Measurements from ENCODE around the gene OPHN1. TPM values are rescaled to one million over a fixed set of nuclear protein-coding genes. Genes with fewer than 3 reads are reported as not detected.

Gene OPHN1
- total and polyA plus RNA-seq, 2 experiments from 2014 or later = 2.2 to 3.8 TPM

GRCh38 chrX:68199062-68199848 is 234.0 kb downstream of the OPHN1 start:
- H3K4me3 ChIP-seq = no peak overlapping the region

More at GRCh38 chrX:68199062-68199848, 234.0 kb downstream of the OPHN1 start:
- Mint-ChIP-seq H3K9me3 (no peaks in the 10 kb centered on the region), H3K4me1 (peaks cover 6% of the 10 kb centered on the region; the same call in 1 of the 3 replicates), H3K4me3 (no peak overlapping the region), H3K27ac (no peak overlapping the region), H3K36me3 (ENCODE audit: low read depth) (no peaks in the 10 kb centered on the region; the same call in 2 of the 3 replicates), H3K27me3 (ENCODE audit: insufficient read depth, low read depth, poor library complexity) (no peaks in the 10 kb centered on the region)
- no peak overlapping the region for H3K4me2 ChIP-seq
- H3K4me1 ChIP-seq (ENCODE audit: insufficient read depth) = 0 out of 2 replicates have a peak, but pooled peaks cover 4% of the 10 kb centered on the region
- H3F3A ChIP-seq (replicated peaks; ENCODE audit: low read depth) = no peaks in the 10 kb centered on the region
- no peak overlapping the region for H2AFZ ChIP-seq
- H3K27me3 ChIP-seq (ENCODE audit: insufficient read depth) = no peaks in the 10 kb centered on the region
- TF ChIP-seq EZH2 (IDR thresholded peaks at IDR 0.05; ENCODE audit: low read depth, unreplicated experiment) = no peak
- TF ChIP-seq, protein P1, sequence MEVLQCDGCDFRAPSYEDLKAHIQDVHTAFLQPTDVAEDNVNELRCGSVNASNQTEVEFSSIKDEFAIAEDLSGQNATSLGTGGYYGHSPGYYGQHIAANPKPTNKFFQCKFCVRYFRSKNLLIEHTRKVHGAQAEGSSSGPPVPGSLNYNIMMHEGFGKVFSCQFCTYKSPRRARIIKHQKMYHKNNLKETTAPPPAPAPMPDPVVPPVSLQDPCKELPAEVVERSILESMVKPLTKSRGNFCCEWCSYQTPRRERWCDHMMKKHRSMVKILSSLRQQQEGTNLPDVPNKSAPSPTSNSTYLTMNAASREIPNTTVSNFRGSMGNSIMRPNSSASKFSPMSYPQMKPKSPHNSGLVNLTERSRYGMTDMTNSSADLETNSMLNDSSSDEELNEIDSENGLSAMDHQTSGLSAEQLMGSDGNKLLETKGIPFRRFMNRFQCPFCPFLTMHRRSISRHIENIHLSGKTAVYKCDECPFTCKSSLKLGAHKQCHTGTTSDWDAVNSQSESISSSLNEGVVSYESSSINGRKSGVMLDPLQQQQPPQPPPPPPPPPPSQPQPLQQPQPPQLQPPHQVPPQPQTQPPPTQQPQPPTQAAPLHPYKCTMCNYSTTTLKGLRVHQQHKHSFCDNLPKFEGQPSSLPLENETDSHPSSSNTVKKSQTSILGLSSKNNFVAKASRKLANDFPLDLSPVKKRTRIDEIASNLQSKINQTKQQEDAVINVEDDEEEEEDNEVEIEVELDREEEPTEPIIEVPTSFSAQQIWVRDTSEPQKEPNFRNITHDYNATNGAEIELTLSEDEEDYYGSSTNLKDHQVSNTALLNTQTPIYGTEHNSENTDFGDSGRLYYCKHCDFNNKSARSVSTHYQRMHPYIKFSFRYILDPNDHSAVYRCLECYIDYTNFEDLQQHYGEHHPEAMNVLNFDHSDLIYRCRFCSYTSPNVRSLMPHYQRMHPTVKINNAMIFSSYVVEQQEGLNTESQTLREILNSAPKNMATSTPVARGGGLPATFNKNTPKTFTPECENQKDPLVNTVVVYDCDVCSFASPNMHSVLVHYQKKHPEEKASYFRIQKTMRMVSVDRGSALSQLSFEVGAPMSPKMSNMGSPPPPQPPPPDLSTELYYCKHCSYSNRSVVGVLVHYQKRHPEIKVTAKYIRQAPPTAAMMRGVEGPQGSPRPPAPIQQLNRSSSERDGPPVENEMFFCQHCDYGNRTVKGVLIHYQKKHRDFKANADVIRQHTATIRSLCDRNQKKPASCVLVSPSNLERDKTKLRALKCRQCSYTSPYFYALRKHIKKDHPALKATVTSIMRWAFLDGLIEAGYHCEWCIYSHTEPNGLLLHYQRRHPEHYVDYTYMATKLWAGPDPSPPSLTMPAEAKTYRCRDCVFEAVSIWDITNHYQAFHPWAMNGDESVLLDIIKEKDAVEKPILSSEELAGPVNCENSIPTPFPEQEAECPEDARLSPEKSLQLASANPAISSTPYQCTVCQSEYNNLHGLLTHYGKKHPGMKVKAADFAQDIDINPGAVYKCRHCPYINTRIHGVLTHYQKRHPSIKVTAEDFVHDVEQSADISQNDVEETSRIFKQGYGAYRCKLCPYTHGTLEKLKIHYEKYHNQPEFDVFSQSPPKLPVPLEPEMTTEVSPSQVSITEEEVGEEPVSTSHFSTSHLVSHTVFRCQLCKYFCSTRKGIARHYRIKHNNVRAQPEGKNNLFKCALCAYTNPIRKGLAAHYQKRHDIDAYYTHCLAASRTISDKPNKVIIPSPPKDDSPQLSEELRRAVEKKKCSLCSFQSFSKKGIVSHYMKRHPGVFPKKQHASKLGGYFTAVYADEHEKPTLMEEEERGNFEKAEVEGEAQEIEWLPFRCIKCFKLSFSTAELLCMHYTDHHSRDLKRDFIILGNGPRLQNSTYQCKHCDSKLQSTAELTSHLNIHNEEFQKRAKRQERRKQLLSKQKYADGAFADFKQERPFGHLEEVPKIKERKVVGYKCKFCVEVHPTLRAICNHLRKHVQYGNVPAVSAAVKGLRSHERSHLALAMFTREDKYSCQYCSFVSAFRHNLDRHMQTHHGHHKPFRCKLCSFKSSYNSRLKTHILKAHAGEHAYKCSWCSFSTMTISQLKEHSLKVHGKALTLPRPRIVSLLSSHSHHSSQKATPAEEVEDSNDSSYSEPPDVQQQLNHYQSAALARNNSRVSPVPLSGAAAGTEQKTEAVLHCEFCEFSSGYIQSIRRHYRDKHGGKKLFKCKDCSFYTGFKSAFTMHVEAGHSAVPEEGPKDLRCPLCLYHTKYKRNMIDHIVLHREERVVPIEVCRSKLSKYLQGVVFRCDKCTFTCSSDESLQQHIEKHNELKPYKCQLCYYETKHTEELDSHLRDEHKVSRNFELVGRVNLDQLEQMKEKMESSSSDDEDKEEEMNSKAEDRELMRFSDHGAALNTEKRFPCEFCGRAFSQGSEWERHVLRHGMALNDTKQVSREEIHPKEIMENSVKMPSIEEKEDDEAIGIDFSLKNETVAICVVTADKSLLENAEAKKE (CRISPR knock-in tag; IDR thresholded peaks at IDR 0.05) = no peak
- H3K36me3 ChIP-seq (ENCODE audit: insufficient read depth) = no peaks in the 10 kb centered on the region
- no peaks in the 10 kb centered on the region for H3K79me2 ChIP-seq (replicated peaks; ENCODE audit: insufficient read depth)
- H3K27ac ChIP-seq (ENCODE audit: low read depth) = no peak overlapping the region
- H4K20me1 ChIP-seq (replicated peaks; ENCODE audit: insufficient read depth) = no peaks in the 10 kb centered on the region
- H3K9me2 ChIP-seq (ENCODE audit: insufficient read depth) = no peaks in the 10 kb centered on the region
- ATAC-seq = no peak
- DNase-seq (ENCODE audit: low spot score) = no peak
